HepG2 (cell line): Measurements from ENCODE around the gene SPAG7. TPM values are rescaled to one million over a fixed set of nuclear protein-coding genes. Genes with fewer than 3 reads are reported as not detected.

Source experiments
- CERS6 ChIP-seq: sonication (generic); formaldehyde crosslinking; IDR thresholded peaks from 2 replicates; pipeline ENCODE4 v1.5.0; 2020; ENCODE audit warnings: missing genetic modification reagents
- ERF ChIP-seq: IDR thresholded peaks from 2 replicates; pipeline ENCODE4 v1.6.1; 2018; ENCODE audit warnings: missing biosample characterization, missing genetic modification reagents
- ETV6 ChIP-seq: sonication (generic); formaldehyde crosslinking; conservative IDR thresholded peaks from 2 replicates; pipeline ENCODE4 v1.4.0; 2020; ENCODE audit warnings: missing genetic modification reagents
- GFI1 ChIP-seq: sonication (generic); formaldehyde crosslinking; IDR thresholded peaks from 2 replicates; pipeline ENCODE4 v1.5.0; 2020; ENCODE audit warnings: missing genetic modification reagents, mild to moderate bottlenecking, borderline replicate concordance
- HCFC1 ChIP-seq: fragments of 150-350 bp; IDR thresholded peaks from 2 replicates; pipeline ENCODE4 v1.6.1; 2014; ENCODE audit warnings: low read depth, low read length
- HNF4G ChIP-seq, 2 experiments: sonication (generic) in 1 of 2; formaldehyde crosslinking in 1 of 2; IDR thresholded peaks; 2 replicates each; pipeline versions ENCODE4 v1.4.0 to v1.6.1; 2011 to 2020; ENCODE audit warnings: borderline replicate concordance in 2 of 2, low read depth in 2 of 2, mild to moderate bottlenecking in 2 of 2, low read length in 1 of 2, missing genetic modification reagents in 1 of 2, moderate library complexity in 1 of 2
- HNRNPK ChIP-seq: fragments of 200-400 bp; formaldehyde crosslinking; IDR thresholded peaks from 2 replicates; pipeline ENCODE4 v1.6.1; 2018; ENCODE audit warnings: low read length, low read depth, moderate library complexity, mild to moderate bottlenecking; ENCODE audit not compliant: poor library complexity, severe bottlenecking
- HOXD1 ChIP-seq: sonication (generic); formaldehyde crosslinking; IDR thresholded peaks from 2 replicates; pipeline ENCODE4 v1.5.0; 2020; ENCODE audit warnings: missing genetic modification reagents
- KDM1A ChIP-seq: IDR thresholded peaks from 2 replicates; pipeline ENCODE4 v1.6.1; 2016; ENCODE audit warnings: missing compliant biosample characterization
- MAFF ChIP-seq: IDR thresholded peaks from 2 replicates; pipeline ENCODE4 v1.6.1; 2011; ENCODE audit warnings: low read depth, low read length, improper control_type of control experiment
- MAFK ChIP-seq, 2 experiments: IDR thresholded peaks in 1 of 2; conservative IDR thresholded peaks in 1 of 2; 2 replicates each; pipeline ENCODE4 v1.6.1; 2011; ENCODE audit warnings: improper control_type of control experiment in 2 of 2, low read length in 2 of 2
- MED13 ChIP-seq: sonication (generic); formaldehyde crosslinking; IDR thresholded peaks from 2 replicates; pipeline ENCODE4 v1.5.0; 2020; ENCODE audit warnings: missing genetic modification reagents
- NONO ChIP-seq, 2 experiments: fragments of 450-650 bp in 1 of 2; sonication (generic) in 1 of 2; formaldehyde crosslinking in 1 of 2; IDR thresholded peaks in 1 of 2; conservative IDR thresholded peaks in 1 of 2; 2 replicates each; pipeline versions ENCODE4 v1.6.1 to v1.8.0; 2017 to 2022; ENCODE audit warnings: mild to moderate bottlenecking in 1 of 2, missing genetic modification reagents in 1 of 2, moderate library complexity in 1 of 2
- RAD51 ChIP-seq: fragments of 450-650 bp; IDR thresholded peaks from 2 replicates; pipeline ENCODE4 v1.6.1; 2016; ENCODE audit warnings: borderline replicate concordance
- SCMH1 ChIP-seq: sonication (generic); formaldehyde crosslinking; IDR thresholded peaks from 2 replicates; pipeline ENCODE4 v1.9.0; 2021; ENCODE audit warnings: missing genetic modification reagents, mild to moderate bottlenecking, borderline replicate concordance
- ZBTB33 ChIP-seq: sonication (generic); formaldehyde crosslinking; IDR thresholded peaks from 2 replicates; pipeline ENCODE4 v1.4.0; 2020; ENCODE audit warnings: missing genetic modification reagents
- ZBTB46 ChIP-seq: sonication (generic); formaldehyde crosslinking; IDR thresholded peaks from 2 replicates; pipeline ENCODE4 v1.4.0; 2020; ENCODE audit warnings: mild to moderate bottlenecking, missing genetic modification reagents, borderline replicate concordance
- ZIK1 ChIP-seq: sonication (generic); formaldehyde crosslinking; IDR thresholded peaks from 2 replicates; pipeline ENCODE4 v1.5.0; 2020; ENCODE audit warnings: mild to moderate bottlenecking, low read depth, missing genetic modification reagents, borderline replicate concordance
- ZMAT3 ChIP-seq: sonication (generic); formaldehyde crosslinking; conservative IDR thresholded peaks from 2 replicates; pipeline ENCODE4 v1.7.0; 2021; ENCODE audit warnings: missing genetic modification reagents
- ZNF431 ChIP-seq: sonication (generic); formaldehyde crosslinking; IDR thresholded peaks from 2 replicates; pipeline ENCODE4 v1.9.0; 2022; ENCODE audit warnings: missing genetic modification reagents, low read depth, mild to moderate bottlenecking, borderline replicate concordance
- ZNF552 ChIP-seq: sonication (generic); formaldehyde crosslinking; IDR thresholded peaks from 2 replicates; pipeline ENCODE4 v1.9.0; 2022; ENCODE audit warnings: missing genetic modification reagents, mild to moderate bottlenecking, borderline replicate concordance
- polyA plus RNA-seq, 8 experiments: library from polyadenylated mRNA; depleted of rRNA in 3 of 8; stranded (reverse) in 7 of 8; unstranded in 1 of 8; fragments of >200 nt; fragmentation: Illumina TruSeq in 4 of 8; extraction: Trizol in 4 of 8; gene quantifications; 2 replicates each; pipeline versions ENCODE4 v1.2.1 to v1.2.3, GENCODE V29; 2011 to 2016; ENCODE audit warnings: low read depth in 4 of 8, missing spikeins in 1 of 8, mixed read lengths in 1 of 8; ENCODE audit not compliant: insufficient read depth in 1 of 8
- total RNA-seq, 5 experiments: library from RNA; depleted of rRNA; stranded (reverse); fragments of >200 nt; fragmentation: Illumina TruSeq; extraction: Trizol; gene quantifications; 2 replicates each; pipeline ENCODE4 v1.2.3, GENCODE V29; 2016; ENCODE audit warnings: low read depth in 1 of 5
- TF ChIP-seq, protein P1 (sequence below): IDR thresholded peaks from 2 replicates; pipeline ENCODE4 v1.6.1; 2016

The SPAG7 gene
- total and polyA plus RNA-seq, 2 of the 13 experiments (the other 11 are each of a cell fraction or from before 2014, with no cell fraction given), result 51.0 to 59.0 TPM

GRCh38 chr17:4986951-4987766, 19.5 kb upstream of the SPAG7 start, which contains the start of gene CAMTA2 (continued):
- TF ChIP-seq MAFK (conservative IDR thresholded peaks at IDR 0.05 in 1 of 2, IDR thresholded peaks at IDR 0.05 in 1 of 2; ENCODE audit: low read length in 2 of 2), result no peak
- no peak; the same call in 1 of the 2 replicates for TF ChIP-seq HOXD1 (CRISPR knock-in tag)
- TF ChIP-seq ZBTB46, result no peak
- 0 out of 2 replicates have a peak, but pooled peaks have one; percentile 71 for TF ChIP-seq ZMAT3 (CRISPR knock-in tag)
- peak; percentile 81 for TF ChIP-seq ERF (CRISPR knock-in tag)
- no peak for TF ChIP-seq MAFF
- 0 out of 2 replicates have a peak, but pooled peaks have one; percentile 50 for TF ChIP-seq ZIK1 (CRISPR knock-in tag)
- TF ChIP-seq KDM1A (CRISPR knock-in tag), result peak; percentile 62; the same call in 1 of the 2 replicates
- peak; percentile 68 for TF ChIP-seq MED13 (CRISPR knock-in tag)
- peak; percentile 85 for TF ChIP-seq HNRNPK
- no peak for TF ChIP-seq RAD51
- no peak for TF ChIP-seq CERS6 (CRISPR knock-in tag)
- TF ChIP-seq ZBTB33, result no peak; the same call in 1 of the 2 replicates
- no peak for TF ChIP-seq ZNF431 (CRISPR knock-in tag)
- TF ChIP-seq SCMH1 (CRISPR knock-in tag), result no peak
- TF ChIP-seq, protein P1, sequence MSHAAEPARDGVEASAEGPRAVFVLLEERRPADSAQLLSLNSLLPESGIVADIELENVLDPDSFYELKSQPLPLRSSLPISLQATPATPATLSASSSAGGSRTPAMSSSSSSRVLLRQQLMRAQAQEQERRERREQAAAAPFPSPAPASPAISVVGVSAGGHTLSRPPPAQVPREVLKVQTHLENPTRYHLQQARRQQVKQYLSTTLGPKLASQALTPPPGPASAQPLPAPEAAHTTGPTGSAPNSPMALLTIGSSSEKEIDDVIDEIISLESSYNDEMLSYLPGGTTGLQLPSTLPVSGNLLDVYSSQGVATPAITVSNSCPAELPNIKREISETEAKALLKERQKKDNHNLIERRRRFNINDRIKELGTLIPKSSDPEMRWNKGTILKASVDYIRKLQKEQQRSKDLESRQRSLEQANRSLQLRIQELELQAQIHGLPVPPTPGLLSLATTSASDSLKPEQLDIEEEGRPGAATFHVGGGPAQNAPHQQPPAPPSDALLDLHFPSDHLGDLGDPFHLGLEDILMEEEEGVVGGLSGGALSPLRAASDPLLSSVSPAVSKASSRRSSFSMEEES (CRISPR knock-in tag), result no peak
- no peak for TF ChIP-seq ZNF552 (CRISPR knock-in tag)
- peak; percentile 23; the same call in 1 of the 2 replicates for TF ChIP-seq GFI1 (CRISPR knock-in tag)
- no peak for TF ChIP-seq ETV6 (CRISPR knock-in tag)
- 0 out of 2 replicates have a peak, but pooled peaks have one; percentile 15 for TF ChIP-seq HNF4G (IDR thresholded peaks at IDR 0.05; ENCODE audit: borderline replicate concordance, low read depth, low read length)
- peak; percentile 54; the same call in 1 of the 2 replicates for TF ChIP-seq HNF4G (CRISPR knock-in tag; IDR thresholded peaks at IDR 0.05; ENCODE audit: borderline replicate concordance, low read depth)
- TF ChIP-seq HCFC1, result no peak
- TF ChIP-seq NONO (IDR thresholded peaks at IDR 0.05), result no peak
- peak; percentile 97 for TF ChIP-seq NONO (CRISPR knock-in tag; conservative IDR thresholded peaks at IDR 0.05)
